Astrocyte (in vitro differentiated cells and primary cell): ENCODE measurements around the gene GLIPR1L1.

Experiments used
- EZH2 ChIP-seq: IDR thresholded peaks from 2 replicates; pipeline ENCODE4 v1.6.1; 2012; ENCODE audit warnings: mild to moderate bottlenecking, low read length, inconsistent platforms; ENCODE audit not compliant: insufficient read depth
- TF ChIP-seq, protein P1 (sequence below): IDR thresholded peaks from 2 replicates; pipeline ENCODE4 v1.5.1; 2011; ENCODE audit warnings: low read depth, mild to moderate bottlenecking, inconsistent platforms, low read length, moderate library complexity; ENCODE audit not compliant: insufficient read depth

DNA sequence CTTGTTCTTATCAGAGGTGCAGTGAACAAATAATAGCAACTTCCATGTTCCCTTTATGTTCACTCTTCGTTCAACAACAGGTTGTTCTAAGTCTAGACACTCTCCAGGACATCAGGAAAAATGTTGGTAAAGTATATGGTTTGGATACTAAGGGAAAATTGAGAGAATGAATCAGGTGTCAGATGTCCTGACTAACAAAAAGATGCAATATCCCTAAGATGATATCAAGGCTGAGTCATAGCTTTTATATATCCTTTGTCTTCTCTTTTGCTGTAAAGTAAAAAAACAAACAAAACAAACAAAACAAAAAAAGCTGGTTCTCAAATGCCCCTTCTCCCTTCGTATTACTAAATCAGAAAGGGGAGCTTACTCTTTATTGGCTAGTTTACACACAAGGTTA is 11.1 kb downstream of the GLIPR1L1 start:
- TF ChIP-seq, protein P1, sequence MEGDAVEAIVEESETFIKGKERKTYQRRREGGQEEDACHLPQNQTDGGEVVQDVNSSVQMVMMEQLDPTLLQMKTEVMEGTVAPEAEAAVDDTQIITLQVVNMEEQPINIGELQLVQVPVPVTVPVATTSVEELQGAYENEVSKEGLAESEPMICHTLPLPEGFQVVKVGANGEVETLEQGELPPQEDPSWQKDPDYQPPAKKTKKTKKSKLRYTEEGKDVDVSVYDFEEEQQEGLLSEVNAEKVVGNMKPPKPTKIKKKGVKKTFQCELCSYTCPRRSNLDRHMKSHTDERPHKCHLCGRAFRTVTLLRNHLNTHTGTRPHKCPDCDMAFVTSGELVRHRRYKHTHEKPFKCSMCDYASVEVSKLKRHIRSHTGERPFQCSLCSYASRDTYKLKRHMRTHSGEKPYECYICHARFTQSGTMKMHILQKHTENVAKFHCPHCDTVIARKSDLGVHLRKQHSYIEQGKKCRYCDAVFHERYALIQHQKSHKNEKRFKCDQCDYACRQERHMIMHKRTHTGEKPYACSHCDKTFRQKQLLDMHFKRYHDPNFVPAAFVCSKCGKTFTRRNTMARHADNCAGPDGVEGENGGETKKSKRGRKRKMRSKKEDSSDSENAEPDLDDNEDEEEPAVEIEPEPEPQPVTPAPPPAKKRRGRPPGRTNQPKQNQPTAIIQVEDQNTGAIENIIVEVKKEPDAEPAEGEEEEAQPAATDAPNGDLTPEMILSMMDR: no peak
- TF ChIP-seq EZH2: no peak
